DMS53 treated with DMSO at 0.1 percent for 48 hours (cell line): ENCODE results near the gene RANBP3L.
"Not testable (repeated sequence)": the region's sequence is repeated elsewhere in the genome, so short reads cannot be mapped to it uniquely, and the experiment has no call there.

ENCODE experiments used
- DNase-seq: peaks from one replicate; lab custom pipeline; 2025; ENCODE audit not compliant: unreplicated experiment; lab: John Stamatoyannopoulos, UW

RANBP3L gene, protein sequence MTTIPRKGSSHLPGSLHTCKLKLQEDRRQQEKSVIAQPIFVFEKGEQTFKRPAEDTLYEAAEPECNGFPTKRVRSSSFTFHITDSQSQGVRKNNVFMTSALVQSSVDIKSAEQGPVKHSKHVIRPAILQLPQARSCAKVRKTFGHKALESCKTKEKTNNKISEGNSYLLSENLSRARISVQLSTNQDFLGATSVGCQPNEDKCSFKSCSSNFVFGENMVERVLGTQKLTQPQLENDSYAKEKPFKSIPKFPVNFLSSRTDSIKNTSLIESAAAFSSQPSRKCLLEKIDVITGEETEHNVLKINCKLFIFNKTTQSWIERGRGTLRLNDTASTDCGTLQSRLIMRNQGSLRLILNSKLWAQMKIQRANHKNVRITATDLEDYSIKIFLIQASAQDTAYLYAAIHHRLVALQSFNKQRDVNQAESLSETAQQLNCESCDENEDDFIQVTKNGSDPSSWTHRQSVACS

DNA sequence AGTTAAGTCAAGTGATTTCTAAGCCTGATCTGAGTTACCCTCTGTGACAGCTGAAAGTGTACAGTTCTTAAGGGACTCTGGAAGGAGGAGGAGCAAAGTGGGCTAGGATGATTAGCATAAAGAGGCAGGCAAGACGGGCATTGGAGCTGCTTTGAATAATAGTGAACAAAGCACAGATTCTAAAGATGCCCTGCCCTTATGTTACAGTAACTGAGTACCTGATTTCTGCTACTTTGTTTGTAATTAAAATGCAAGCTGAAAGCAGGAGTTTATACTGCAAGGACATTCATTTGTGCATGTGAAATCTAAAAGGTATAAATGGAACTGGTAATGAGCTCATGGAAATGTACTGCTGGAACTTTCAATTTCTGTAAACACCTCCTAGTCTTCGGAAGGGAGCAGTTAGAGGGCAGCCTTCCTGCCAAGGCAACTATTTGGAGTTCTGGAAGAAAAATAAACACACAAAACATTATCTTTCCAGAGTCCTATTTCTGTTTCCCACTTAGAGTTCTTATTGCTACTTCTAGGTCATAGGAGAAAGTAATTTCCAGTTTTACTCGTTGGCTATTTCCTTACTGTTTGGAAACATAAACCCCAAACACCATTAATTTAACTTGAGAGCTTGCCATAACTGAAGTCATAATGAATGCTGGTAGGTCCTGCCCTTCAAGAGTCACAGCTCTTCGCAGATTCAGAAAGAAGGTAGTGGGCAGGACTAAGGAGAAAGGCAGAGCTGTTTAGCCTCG, at the start of gene RANBP3L:
Gene RANBP3L, minus strand, starts transcription at position 45 of the 746 bp plus-strand sequence. CDS start 486 bp downstream, outside the sequence.
- DNase-seq = no peak

DNA sequence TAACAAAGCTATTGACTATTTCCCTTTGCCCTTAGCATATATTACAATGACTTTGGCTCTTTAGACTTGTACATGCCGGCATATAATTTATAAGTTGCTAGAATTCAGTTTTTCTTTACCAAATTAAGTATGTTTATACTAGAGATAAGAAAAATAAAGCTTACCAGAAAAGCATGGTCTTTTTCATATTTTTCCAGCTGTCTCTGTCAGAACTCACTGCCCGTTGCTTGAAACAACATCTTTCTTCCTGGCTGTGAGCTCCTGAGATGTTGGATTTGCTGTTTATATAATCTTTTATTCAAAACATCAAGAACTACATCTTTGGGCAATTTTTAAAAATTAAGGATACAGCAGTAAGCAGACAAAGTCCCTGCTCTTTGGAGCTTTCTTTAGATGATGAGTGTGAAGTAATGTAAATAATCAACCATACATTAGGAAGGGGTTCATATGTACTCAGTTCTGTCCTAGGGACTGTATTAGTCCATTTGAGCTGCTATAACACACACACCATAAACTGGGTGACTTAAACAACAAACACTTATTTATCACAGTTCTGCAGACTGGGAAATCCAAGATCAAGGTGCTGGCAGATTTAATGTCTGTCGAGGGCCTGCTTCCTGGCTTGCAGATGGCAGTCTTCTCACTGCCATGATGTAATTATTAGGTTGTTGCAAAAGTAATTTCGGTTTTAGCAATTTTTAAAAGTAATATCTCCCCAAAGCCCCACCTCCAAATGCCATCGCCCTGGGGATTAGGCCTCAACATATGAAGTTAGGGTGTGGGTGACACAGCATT, 45.4 kb upstream of the RANBP3L start:
- DNase-seq = no peak

DNA sequence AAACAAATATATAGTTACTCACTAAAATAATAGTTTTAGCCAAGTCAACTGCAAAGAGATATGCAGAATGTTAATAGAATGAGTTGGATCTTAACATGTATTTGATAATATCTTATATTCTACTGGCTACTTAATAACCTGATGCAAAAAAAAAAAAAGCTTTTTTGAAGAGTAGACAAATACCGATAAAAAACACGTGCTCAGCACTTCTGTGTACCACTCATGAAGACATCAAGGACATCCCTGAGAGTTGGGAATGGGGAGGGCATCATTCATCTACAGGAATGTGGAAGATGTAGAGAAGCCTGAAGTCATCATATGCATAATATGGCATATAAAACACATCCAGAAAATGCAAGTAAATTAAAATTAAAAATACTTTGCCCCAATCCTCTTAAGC, 43.2 kb upstream of the RANBP3L start:
- DNase-seq = no peak

DNA sequence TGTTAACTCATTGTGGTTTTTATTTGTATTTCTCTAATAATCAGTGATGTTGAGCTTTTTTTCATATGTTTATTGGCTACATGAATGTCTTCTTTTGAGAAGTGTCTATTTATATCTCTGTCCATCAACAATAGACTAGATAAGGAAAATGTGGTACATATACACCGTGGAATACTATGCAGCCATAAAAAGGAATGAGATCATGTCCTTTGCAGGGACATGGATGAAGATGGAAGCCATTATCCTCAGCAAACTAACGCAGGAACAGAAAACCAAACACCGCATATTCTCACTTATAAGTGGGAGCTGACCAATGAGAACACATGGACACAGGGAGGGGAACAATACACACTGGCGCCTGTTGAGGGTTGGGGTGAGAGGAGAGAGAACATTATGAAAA, 40.0 kb upstream of the RANBP3L start:
- DNase-seq = not testable (repeated sequence)

DNA sequence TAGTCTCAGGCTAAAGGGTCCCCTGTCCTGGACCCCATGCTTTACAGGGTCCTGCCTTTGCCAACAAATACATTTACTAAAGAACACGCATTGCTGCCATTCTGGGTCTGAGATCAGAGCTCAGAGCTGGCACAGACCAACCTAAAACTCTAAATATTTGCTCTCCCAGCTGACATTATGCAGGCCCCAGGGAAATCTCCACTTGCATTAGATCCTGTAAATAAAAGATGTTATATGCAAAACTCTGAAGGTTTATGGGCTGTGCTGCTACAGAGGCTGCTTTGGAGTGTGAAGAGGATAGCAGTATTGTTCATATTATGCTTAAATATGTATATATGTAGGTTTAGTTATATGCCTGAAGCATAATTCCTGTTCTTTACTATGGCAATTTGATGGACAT, 35.9 kb upstream of the RANBP3L start:
- no peak for DNase-seq

DNA sequence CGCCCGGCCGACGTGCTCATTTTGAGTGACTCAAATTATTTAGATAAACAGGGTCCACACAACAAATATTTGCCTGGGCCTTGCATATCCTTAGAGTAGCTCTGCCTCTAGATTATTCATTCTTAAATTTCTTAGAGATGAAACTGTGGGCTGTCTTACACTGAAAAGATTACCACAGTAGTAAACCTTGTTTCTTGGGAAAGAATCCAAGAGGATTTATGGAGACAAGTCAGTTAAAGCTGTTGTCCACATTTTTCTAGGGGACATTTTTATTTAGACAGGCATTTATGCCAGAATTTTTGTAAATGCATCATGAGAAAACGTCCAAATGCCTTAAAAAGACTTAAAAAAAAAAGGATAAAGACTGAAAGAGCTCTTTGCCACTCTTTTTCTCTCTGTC, 32.6 kb upstream of the RANBP3L start:
- no peak for DNase-seq

DNA sequence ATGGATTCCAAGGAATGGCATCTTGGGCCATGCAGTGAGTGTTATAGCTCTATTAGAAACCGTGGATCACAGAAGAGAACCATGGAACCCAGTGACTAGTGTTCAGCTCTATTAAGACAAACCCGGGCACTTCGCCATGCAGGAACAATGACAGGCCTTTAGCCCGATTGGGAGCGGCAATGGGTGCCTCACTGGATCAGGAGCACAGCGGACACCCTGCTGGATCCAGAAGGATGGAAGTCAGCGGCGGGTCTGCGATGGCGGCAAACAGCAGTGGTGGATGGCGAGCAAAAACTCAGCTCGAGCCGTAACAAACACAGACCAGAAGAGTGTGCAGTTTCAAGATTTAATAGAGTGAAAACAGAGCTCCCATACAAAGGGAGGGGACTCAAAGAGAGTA, 31.0 kb upstream of the RANBP3L start:
- DNase-seq = not testable (repeated sequence)

DNA sequence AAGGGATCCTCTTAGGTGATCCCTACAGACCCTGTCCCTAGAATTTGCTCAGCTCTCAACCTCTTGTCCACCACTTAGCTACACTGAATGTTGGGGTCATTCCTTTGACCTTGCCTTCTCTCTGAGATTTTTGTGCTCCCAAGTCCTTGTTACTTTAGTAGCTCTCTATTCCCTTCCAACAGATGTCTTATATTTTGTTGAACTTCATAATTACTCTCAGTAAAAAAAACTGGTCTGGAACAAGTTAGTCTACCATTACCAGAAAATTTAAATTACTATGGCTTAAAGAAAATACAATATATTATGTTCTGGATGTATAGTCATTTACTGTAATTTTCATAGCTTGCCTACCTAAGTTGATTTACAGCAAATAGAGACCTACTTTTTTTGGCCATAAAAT, 23.5 kb upstream of the RANBP3L start:
- DNase-seq = no peak

DNA sequence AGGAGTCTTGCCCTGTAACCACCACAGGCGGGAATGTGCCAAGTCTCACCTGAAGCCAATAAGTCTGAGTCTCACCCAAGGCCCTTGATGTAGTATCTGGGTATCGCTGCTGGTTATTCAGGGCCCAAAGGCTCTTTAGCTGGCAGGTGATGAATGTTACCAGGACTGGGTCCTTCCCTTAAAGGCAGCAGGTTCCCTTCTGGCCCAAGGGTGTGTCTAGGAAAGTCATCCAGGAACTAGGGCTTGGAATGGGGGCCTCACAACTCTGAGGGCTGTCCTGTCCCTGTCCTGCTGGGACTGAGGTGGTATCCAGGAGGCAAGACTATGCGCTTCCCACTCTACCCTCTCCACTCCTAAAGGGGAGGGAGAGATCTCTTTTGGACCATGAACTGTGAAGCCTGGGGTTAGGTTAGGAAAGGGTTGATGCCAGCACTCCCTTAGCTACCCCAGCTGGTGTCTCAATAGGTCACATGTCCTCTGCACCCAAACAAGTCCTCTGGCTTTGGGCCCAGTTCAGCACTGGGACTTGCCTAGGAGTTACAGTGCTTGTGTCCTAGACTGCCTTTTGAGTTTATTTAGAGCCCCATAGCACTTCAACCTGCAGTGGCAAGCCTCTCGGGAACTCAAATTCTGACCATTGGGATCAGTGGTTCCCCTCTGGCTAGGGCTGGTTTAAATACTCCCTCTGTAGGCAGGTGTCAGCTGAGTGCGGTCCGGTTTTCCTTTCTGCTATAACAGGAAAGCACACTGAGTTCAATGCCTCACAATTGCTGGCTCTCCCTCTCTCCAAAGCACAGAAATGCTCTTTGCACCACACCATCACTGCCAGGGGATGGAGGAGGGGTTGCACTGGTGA, 22.5 kb upstream of the RANBP3L start:
- DNase-seq = no peak

DNA sequence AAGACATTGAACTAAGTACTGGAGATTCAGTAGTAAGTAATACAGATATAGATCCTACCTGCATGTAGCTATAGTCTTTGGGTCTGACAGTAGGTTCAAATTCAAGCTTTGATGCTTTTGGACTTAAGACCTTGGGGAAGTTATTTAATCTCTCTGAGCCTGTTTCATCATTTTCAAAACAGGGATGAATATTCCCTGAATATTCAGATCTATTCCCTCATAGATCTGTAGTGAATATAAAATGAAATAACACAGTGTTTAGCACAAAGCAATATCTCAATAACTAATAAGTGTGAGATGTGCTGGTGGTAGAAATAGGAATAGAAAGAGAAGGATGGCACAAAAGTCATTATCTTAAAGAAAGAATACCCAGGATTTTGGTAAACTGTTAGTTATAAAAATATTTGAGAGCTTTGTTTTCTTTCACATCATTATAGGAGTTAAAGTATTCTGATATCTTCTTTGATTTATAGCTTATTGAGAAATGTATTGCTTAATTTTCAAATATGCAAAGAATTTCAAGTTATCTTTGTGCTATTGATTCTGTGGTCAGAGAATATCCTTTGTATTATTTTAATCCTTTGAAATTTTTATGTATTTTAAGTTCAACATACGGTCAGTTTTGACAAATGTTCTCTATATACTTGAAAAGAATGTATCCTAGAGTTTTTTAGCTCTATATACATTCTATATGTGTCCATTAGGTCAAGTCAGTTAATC, 11.4 kb upstream of the RANBP3L start:
- DNase-seq = no peak

DNA sequence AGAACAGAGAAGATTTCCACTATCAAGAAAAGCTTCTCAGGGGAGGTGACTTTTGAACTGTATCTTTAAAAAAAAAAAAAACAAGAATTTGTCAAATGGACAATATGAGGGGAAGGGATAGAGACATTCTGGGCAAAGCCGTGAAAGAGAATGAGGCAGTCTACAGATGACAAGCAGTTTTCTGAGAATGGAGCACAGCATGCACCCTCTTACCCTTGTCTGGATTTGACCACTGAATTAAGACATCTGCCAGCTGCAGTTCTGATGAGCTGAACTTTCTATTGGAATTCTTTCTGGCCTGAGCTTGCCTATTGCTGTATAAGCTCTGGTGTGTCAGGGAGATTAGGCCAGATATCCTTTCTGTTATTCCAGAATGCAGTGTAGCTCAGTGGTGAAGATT, 10.3 kb upstream of the RANBP3L start:
- DNase-seq = no peak

DNA sequence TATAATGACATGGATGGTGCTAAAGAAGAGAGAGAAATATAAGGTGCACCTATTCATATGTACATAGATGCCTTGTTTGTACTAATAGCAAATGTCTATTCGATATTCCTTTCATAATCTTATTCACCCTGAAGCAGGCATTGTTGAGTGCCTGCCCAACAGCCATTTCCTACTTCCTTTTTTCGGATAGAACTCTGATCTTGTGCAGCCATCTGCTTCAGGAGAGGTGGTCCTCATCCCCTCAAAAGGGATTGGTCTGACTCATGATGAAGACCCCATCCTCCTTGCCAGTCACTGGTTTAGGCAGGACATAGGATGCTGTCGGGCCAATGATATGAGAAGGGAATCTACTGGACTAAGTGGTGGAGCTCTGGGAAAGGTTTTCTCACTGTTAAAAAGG, 8.4 kb upstream of the RANBP3L start:
- no peak for DNase-seq

DNA sequence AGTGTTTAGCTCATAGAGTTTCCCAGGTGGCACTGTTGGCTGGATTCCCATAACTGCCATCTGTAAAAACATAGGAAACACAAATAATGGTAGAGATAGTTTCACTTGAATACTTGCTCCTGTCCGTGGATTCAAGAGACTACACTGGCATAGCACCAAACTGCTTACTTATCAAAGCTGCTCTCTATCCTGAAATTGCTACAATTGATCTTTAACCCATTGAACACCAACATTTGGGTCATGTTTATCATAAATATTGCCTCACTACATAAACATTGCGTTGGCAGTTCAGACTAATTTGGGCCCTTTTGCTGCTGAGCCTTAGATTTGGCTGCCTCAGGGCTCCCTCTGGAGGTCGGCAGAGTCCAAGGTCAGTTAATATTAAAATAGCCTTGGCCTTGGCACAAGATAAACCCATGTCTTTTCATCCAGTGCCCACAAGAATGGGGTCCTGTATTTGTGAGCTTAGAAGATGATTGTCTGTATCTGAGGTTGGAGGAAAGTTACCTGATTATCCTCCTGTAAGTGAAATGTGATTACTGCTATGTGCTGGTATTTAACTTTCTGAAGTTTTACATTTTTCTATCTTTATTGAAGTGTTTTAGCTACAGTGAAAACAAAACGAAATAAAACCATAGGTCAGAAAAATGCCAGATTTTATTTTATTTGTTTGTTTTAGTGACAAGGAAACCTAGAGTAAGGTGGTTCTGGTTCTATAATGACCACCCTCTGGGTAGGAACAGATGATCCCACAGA, 4.0 kb upstream of the RANBP3L start:
- peak; percentile 50 for DNase-seq

DNA sequence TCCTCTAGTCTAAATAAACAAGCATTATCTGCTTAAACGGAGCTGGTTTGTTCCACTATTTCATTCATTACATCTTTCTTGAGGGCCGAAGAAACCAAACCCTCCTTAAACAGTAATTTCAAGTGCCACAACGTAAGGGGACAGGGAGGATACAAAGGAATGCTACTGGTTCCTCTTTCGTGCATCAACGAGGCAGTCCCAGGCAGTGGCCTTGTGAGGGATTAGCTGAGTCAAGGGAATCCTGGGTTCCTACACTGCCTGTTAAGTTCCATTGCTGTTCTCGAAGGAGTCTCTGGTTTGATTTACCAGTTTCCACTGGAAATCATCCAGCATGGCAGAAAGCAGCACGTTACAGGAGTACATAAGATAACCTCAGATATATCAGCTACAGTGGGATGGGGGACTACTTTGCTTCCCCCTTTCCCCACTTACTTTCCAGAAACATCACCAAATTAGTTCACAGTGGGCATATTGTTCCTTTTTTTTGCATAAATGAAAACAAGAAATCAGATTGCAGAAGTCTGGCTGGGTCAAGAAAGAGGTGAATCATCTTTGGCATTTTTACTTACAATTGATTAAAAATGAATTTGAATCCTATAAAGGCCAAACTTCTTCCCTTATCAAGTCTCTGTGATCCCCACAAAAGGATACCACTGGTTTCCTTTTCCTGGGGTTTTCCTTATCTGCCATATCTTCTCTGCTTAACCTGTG, 2.5 kb upstream of the RANBP3L start:
- no peak for DNase-seq

DNA sequence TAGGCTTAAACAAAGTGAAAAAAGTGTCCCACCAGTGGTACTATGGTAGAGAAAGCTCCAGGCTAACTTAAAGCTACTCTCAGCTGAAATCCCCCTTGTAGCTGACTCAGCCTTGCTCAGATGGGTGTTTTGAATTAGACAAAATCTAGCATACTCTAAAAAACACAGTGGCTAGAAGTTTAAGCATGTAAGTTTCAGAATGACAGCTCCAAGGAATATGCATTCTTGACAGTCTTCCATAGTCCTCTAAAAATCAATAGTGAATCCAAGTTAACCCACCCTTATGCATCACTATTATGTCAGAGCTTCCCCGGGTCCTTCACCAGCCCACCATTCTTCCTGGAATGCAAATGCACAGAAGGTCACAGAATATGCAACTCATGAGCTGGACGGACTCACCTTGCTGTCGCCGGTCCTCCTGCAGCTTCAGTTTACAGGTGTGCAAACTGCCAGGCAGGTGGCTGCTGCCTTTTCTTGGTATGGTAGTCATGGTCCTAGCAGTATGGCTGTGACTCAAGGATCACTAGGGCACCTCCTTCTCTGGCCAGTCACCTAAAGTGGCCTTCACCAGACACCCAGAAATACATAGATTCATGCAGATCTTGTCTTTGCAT, 668 bp downstream of the RANBP3L start:
- DNase-seq = no peak

DNA sequence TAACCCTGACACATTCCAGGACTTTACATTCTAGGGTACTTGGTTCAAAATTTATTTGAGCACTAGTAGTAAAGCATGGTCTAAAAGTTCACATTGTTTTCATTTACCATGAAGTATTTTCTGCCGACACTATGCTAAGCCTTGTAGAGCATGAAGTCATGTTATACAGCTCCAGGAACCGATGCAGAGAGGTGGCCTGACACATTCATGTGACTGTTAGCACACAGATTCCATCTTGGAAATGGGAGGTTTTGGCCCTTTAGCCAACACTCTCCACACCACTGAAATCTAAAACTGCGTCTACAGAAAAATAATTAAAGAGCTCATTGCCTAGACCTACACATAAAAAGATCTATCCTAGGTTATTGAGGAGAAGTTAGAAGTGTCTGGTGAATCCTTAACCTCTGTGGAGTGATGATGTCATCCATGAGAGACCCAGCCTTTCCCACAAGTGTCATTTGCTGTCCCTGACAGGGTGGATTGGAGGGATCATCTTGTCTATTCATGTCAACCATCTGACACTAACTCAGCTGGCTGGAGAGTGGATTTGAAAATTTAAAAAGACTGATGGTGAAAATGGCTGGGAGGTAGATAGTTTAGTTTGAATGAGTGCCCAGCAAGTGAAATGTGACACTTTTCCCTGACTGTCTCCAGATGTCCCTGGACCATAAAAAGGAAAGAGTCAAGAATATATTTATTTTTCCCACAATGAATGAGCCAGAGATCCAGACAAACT, 1.3 kb downstream of the RANBP3L start:
- DNase-seq = no peak

DNA sequence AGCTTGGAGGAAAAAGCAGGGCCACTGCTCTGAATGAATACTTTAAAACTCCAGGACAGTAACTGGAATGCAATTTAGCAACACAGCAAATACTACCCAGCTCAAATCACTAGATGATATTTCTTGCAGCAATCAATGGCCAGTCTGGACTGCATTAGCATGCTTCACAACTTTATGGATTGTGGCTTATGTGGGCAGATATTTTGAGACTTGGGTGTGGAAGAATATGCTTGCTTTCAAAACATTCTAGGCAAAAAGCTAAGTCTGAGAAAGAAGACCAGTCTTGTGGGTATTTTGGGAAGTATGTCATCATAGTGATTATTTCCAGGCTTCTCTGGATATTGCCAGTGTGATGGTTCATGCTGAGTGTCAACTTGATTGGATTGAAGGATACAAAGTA, 3.1 kb downstream of the RANBP3L start:
- DNase-seq = no peak
